Lower lobe of right lung (tissue), 2 donors: ENCODE measurements around the gene LBX2. TPM values are rescaled to one million over a fixed set of nuclear protein-coding genes. Genes with fewer than 3 reads are reported as not detected.
A peak's percentile ranks its signal among the peaks of the same experiment; 100 is the strongest.
"Not testable (repeated sequence)": the region's sequence is repeated elsewhere in the genome, so short reads cannot be mapped to it uniquely, and the experiment has no call there.

Experiments
- ATAC-seq, 2 donors: fragments of 200-7000 bp; cut with Tn5 transposase; one replicate each; pipeline ENCODE4 v1.9.1; 2020 to 2022; ENCODE audit warnings: mild to moderate bottlenecking in 2 of 2, moderate library complexity in 2 of 2
- DNase-seq: peaks from one replicate; pipeline ENCODE4 v3.0.0-alpha.2; 2020
- H3K27ac ChIP-seq: fragments of 200-600 bp; one replicate; pipeline ENCODE4 v1.8.0; 2022
- H3K27me3 ChIP-seq: fragments of 200-600 bp; one replicate; pipeline ENCODE4 v1.8.0; 2022; ENCODE audit warnings: low read depth
- H3K36me3 ChIP-seq: fragments of 200-600 bp; one replicate; pipeline ENCODE4 v1.8.0; 2022; ENCODE audit warnings: mild to moderate bottlenecking
- H3K4me1 ChIP-seq: fragments of 200-600 bp; one replicate; pipeline ENCODE4 v1.8.0; 2022
- H3K4me3 ChIP-seq: fragments of 200-600 bp; one replicate; pipeline ENCODE4 v1.8.0; 2022; ENCODE audit warnings: mild to moderate bottlenecking
- H3K9me3 ChIP-seq: fragments of 200-600 bp; one replicate; pipeline ENCODE4 v1.8.0; 2022
- intact Hi-C: fragments of 100-400 bp; cut with DNase I; formaldehyde crosslinking; loops from one replicate; pipeline ENCODE4 v1.11.0; 2022
- total RNA-seq: library from RNA; stranded (reverse); fragmentation: NEBNext Ultra II Directional; extraction: Animal tissue kit (Norgen Biotek cat#: 25700); gene quantifications from one replicate; pipeline ENCODE4 v1.2.1, GENCODE V29; 2021
- TF ChIP-seq, protein P1 (sequence below): fragments of 200-600 bp; IDR thresholded peaks from one replicate; pipeline ENCODE4 v1.8.0; 2022; ENCODE audit warnings: antibody characterized with exemption, mild to moderate bottlenecking
- donor health status: DM: no; HTN: yes; CAD: no; lungs with severe emphysema.

The LBX2 gene
- total RNA-seq, 1 donor from 2014 or later, result 1.5 TPM

GRCh38 chr2:74491648-74492544 lies 7.5 kb downstream of the LBX2 start:
- intact Hi-C loops, result no loop called here
- Histone ChIP-seq H3K27ac (no peak overlapping the region), H3K4me3 (no peak overlapping the region), H3K36me3 (peaks cover 65% of the 10 kb centered on the region), H3K9me3 (no peaks in the 10 kb centered on the region), H3K27me3 (no peaks in the 10 kb centered on the region), H3K4me1 (no peaks in the 10 kb centered on the region)
- peak; percentile 28 for DNase-seq
- ATAC-seq, result no peak
- TF ChIP-seq, protein P1, sequence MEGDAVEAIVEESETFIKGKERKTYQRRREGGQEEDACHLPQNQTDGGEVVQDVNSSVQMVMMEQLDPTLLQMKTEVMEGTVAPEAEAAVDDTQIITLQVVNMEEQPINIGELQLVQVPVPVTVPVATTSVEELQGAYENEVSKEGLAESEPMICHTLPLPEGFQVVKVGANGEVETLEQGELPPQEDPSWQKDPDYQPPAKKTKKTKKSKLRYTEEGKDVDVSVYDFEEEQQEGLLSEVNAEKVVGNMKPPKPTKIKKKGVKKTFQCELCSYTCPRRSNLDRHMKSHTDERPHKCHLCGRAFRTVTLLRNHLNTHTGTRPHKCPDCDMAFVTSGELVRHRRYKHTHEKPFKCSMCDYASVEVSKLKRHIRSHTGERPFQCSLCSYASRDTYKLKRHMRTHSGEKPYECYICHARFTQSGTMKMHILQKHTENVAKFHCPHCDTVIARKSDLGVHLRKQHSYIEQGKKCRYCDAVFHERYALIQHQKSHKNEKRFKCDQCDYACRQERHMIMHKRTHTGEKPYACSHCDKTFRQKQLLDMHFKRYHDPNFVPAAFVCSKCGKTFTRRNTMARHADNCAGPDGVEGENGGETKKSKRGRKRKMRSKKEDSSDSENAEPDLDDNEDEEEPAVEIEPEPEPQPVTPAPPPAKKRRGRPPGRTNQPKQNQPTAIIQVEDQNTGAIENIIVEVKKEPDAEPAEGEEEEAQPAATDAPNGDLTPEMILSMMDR, result no peak

DNA sequence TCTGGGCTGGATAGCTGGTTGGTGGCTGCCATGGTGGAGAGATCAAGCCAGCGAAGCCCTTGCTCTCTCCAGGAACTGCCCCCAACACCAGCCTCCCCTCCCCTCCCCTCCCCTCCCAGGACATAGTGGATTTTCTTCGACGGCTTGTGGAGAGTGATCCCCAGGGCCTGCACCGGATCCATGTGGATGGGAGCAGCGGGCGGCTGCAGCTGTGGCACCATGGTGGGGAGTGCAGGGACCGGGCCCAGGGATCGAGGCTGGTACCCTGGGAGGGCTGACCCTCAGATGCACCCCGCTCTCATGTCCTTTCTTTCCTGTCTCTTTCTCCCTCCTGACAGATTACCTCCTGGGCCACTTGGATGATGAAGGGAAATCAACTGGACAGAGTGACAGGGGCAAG lies 9.5 kb downstream of the LBX2 start:
- TF ChIP-seq, protein P1, result no peak
- Histone ChIP-seq H3K9me3 (no peaks in the 10 kb centered on the region), H3K4me3 (no peak overlapping the region), H3K36me3 (peaks cover 85% of the 10 kb centered on the region), H3K27me3 (no peaks in the 10 kb centered on the region), H3K4me1 (no peaks in the 10 kb centered on the region), H3K27ac (no peak overlapping the region)
- intact Hi-C loops, result no loop called here
- no peak for ATAC-seq
- peak; percentile 22 for DNase-seq

GRCh38 chr2:74488643-74489481 lies 10.5 kb downstream of the LBX2 start:
- Histone ChIP-seq H3K9me3 (no peaks in the 10 kb centered on the region), H3K27ac (no peak overlapping the region), H3K4me1 (peaks cover 5% of the 10 kb centered on the region), H3K27me3 (no peaks in the 10 kb centered on the region), H3K36me3 (peaks cover 80% of the 10 kb centered on the region), H3K4me3 (no peak overlapping the region)
- TF ChIP-seq, protein P1, result no peak
- ATAC-seq (no peak), DNase-seq (peak; percentile 6)
- intact Hi-C loops, result no loop called here

DNA sequence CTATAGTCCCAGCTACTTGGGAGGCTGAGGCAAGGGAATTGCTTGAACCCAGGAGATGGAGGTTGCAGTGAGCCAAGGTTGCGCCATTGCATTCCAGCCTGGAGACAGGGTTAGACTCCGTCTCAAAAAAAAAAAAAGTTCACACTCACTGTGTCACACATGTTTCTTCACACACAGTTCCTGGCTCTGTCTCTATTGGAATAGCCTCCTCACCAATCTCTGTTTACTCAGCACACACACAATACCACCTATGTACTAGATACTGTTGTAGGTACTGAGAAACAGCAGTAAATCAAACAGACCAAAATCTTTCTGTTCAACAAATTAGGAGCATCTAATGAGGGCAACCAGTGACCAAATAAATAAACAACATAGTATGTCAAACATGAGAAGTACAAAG lies 13.3 kb downstream of the LBX2 start:
- TF ChIP-seq, protein P1, result no peak
- H3K36me3 ChIP-seq, result peaks cover 53% of the 10 kb centered on the region
- no peaks in the 10 kb centered on the region for H3K9me3 ChIP-seq
- intact Hi-C loops, result no loop called here
- no peak overlapping the region for H3K4me3 ChIP-seq
- no peaks in the 10 kb centered on the region for H3K27me3 ChIP-seq
- peaks cover 21% of the 10 kb centered on the region for H3K4me1 ChIP-seq
- DNase-seq (peak; percentile 4), ATAC-seq (no peak)
- H3K27ac ChIP-seq, result no peak overlapping the region

- Histone ChIP-seq H3K36me3 (peaks cover 56% of the 10 kb centered on the region), H3K4me1 (peaks cover 32% of the 10 kb centered on the region), H3K27ac (peak overlapping the region; percentile 92), H3K4me3 (peak overlapping the region; percentile 98)
- not testable (repeated sequence) for H3K27me3 ChIP-seq, H3K9me3 ChIP-seq, ATAC-seq
- peak; percentile 28 for DNase-seq
- intact Hi-C loops, result loop anchor here (2.0 kb wide), 1 partner anchor 103 kb away; no protein-coding TSS in a partner anchor
Observed at GRCh38 chr2:74483675-74484164, 15.7 kb downstream of the LBX2 start.
